H1 (cell line): ENCODE data around the gene SUGP2.

ENCODE experiments used
- CTCF ChIP-seq, 3 experiments: IDR thresholded peaks; 1 replicate in 2 of 3; 2 replicates in 1 of 3; pipeline versions ENCODE4 v1.5.1 to v1.6.1; 2011; ENCODE audit warnings: low read length in 3 of 3, mild to moderate bottlenecking in 3 of 3, inconsistent platforms in 2 of 3, low read depth in 1 of 3, moderate library complexity in 1 of 3; ENCODE audit not compliant: insufficient read depth in 1 of 3; ENCODE audit errors: control extremely low read depth in 1 of 3
- RAD21 ChIP-seq, 2 experiments: IDR thresholded peaks in 1 of 2; conservative IDR thresholded peaks in 1 of 2; 2 replicates each; pipeline ENCODE4 v1.6.1; 2011; ENCODE audit warnings: low read depth in 2 of 2, low read length in 2 of 2, improper control_type of control experiment in 1 of 2, inconsistent platforms in 1 of 2, mild to moderate bottlenecking in 1 of 2, moderate library complexity in 1 of 2
- SIN3A ChIP-seq, 2 experiments: IDR thresholded peaks in 1 of 2; conservative IDR thresholded peaks in 1 of 2; 2 replicates each; pipeline ENCODE4 v1.6.1; 2011 to 2012; ENCODE audit warnings: low read length in 2 of 2, improper control_type of control experiment in 1 of 2, low read depth in 1 of 2, mild to moderate bottlenecking in 1 of 2
- TAF1 ChIP-seq: IDR thresholded peaks from 2 replicates; pipeline ENCODE4 v1.6.1; 2011; ENCODE audit warnings: mild to moderate bottlenecking, low read depth, low read length

- no peak for TF ChIP-seq TAF1
- TF ChIP-seq CTCF (IDR thresholded peaks at IDR 0.05; ENCODE audit: control extremely low read depth in 1 of 3, insufficient read depth in 1 of 3, low read depth in 1 of 3, low read length in 3 of 3), result no peak
- TF ChIP-seq SIN3A (conservative IDR thresholded peaks at IDR 0.05 in 1 of 2, IDR thresholded peaks at IDR 0.05 in 1 of 2; ENCODE audit: low read depth in 1 of 2, low read length in 2 of 2), result no peak
- no peak for TF ChIP-seq RAD21 (IDR thresholded peaks at IDR 0.05 in 1 of 2, conservative IDR thresholded peaks at IDR 0.05 in 1 of 2; ENCODE audit: low read depth in 2 of 2, low read length in 2 of 2)
Observed at GRCh38 chr19:19033176-19033425, 216 bp downstream of the SUGP2 start.
